HepG2 (cell line): Measurements from ENCODE around the gene KRTAP12-1. TPM values are rescaled to one million over a fixed set of nuclear protein-coding genes. Genes with fewer than 3 reads are reported as not detected.

Experiments
- GTF2F1 ChIP-seq: fragments of 150-350 bp; IDR thresholded peaks from 2 replicates; pipeline ENCODE4 v1.6.1; 2014; ENCODE audit warnings: low read length
- PHF21A ChIP-seq: sonication (generic); formaldehyde crosslinking; IDR thresholded peaks from 2 replicates; pipeline ENCODE4 v1.5.0; 2020; ENCODE audit warnings: mild to moderate bottlenecking, missing genetic modification reagents
- RAD21 ChIP-seq: fragments of 450-650 bp; formaldehyde crosslinking; IDR thresholded peaks from 2 replicates; pipeline ENCODE4 v1.5.0; 2020; ENCODE audit warnings: mild to moderate bottlenecking
- RBM22 ChIP-seq: fragments of 200-400 bp; formaldehyde crosslinking; optimal IDR thresholded peaks from 2 replicates; pipeline ENCODE3; 2017; ENCODE audit warnings: mild to moderate bottlenecking, low read length, moderate library complexity
- ZFX ChIP-seq: sonication (generic); formaldehyde crosslinking; IDR thresholded peaks from 2 replicates; pipeline ENCODE4 v1.4.0; 2020; ENCODE audit warnings: mild to moderate bottlenecking, low read depth, missing genetic modification reagents, moderate library complexity
- ZNF224 ChIP-seq: sonication (generic); formaldehyde crosslinking; IDR thresholded peaks from 2 replicates; pipeline ENCODE4 v1.5.0; 2020; ENCODE audit warnings: mild to moderate bottlenecking, missing genetic modification reagents
- ZNF235 ChIP-seq: sonication (generic); formaldehyde crosslinking; IDR thresholded peaks from 2 replicates; pipeline ENCODE4 v1.8.1; 2023; ENCODE audit warnings: mild to moderate bottlenecking, missing genetic modification reagents, borderline replicate concordance
- ZNF567 ChIP-seq: sonication (generic); formaldehyde crosslinking; IDR thresholded peaks from 2 replicates; pipeline ENCODE4 v1.8.1; 2023; ENCODE audit warnings: mild to moderate bottlenecking, missing genetic modification reagents, borderline replicate concordance
- ZNF652 ChIP-seq: IDR thresholded peaks from 2 replicates; pipeline ENCODE4 v1.6.1; 2016; ENCODE audit warnings: low read depth, borderline replicate concordance
- polyA plus RNA-seq, 8 experiments: library from polyadenylated mRNA; depleted of rRNA in 3 of 8; stranded (reverse) in 7 of 8; unstranded in 1 of 8; fragments of >200 nt; fragmentation: Illumina TruSeq in 4 of 8; extraction: Trizol in 4 of 8; gene quantifications; 2 replicates each; pipeline versions ENCODE4 v1.2.1 to v1.2.3, GENCODE V29; 2011 to 2016; ENCODE audit warnings: low read depth in 4 of 8, missing spikeins in 1 of 8, mixed read lengths in 1 of 8; ENCODE audit not compliant: insufficient read depth in 1 of 8
- total RNA-seq, 5 experiments: library from RNA; depleted of rRNA; stranded (reverse); fragments of >200 nt; fragmentation: Illumina TruSeq; extraction: Trizol; gene quantifications; 2 replicates each; pipeline ENCODE4 v1.2.3, GENCODE V29; 2016; ENCODE audit warnings: low read depth in 1 of 5
- TF ChIP-seq, protein P1 (sequence below): IDR thresholded peaks from 2 replicates; pipeline ENCODE4 v1.6.1; 2016; ENCODE audit warnings: missing biosample characterization, missing genetic modification reagents, low read depth
- TF ChIP-seq, protein P2 (sequence below): IDR thresholded peaks from 2 replicates; pipeline ENCODE4 v1.6.1; 2018; ENCODE audit warnings: missing genetic modification reagents
- TF ChIP-seq, protein P3 (sequence below): sonication (generic); formaldehyde crosslinking; IDR thresholded peaks from 2 replicates; pipeline ENCODE4 v1.5.1; 2020; ENCODE audit warnings: missing genetic modification reagents, mild to moderate bottlenecking, borderline replicate concordance
- TF ChIP-seq, protein P4 (sequence below): sonication (generic); formaldehyde crosslinking; IDR thresholded peaks from 2 replicates; pipeline ENCODE4 v1.9.0; 2021; ENCODE audit warnings: missing genetic modification reagents, borderline replicate concordance
- TF ChIP-seq, protein P5 (sequence below): sonication (generic); formaldehyde crosslinking; IDR thresholded peaks from 2 replicates; pipeline ENCODE4 v1.4.0; 2020; ENCODE audit warnings: missing genetic modification reagents, borderline replicate concordance
- TF ChIP-seq, protein P6 (sequence below): sonication (generic); formaldehyde crosslinking; IDR thresholded peaks from 2 replicates; pipeline ENCODE4 v1.4.0; 2020; ENCODE audit warnings: missing genetic modification reagents, borderline replicate concordance

KRTAP12-1 gene
- total and polyA plus RNA-seq, 2 of the 13 experiments (the other 11 are each of a cell fraction or from before 2014, with no cell fraction given): not detected

DNA sequence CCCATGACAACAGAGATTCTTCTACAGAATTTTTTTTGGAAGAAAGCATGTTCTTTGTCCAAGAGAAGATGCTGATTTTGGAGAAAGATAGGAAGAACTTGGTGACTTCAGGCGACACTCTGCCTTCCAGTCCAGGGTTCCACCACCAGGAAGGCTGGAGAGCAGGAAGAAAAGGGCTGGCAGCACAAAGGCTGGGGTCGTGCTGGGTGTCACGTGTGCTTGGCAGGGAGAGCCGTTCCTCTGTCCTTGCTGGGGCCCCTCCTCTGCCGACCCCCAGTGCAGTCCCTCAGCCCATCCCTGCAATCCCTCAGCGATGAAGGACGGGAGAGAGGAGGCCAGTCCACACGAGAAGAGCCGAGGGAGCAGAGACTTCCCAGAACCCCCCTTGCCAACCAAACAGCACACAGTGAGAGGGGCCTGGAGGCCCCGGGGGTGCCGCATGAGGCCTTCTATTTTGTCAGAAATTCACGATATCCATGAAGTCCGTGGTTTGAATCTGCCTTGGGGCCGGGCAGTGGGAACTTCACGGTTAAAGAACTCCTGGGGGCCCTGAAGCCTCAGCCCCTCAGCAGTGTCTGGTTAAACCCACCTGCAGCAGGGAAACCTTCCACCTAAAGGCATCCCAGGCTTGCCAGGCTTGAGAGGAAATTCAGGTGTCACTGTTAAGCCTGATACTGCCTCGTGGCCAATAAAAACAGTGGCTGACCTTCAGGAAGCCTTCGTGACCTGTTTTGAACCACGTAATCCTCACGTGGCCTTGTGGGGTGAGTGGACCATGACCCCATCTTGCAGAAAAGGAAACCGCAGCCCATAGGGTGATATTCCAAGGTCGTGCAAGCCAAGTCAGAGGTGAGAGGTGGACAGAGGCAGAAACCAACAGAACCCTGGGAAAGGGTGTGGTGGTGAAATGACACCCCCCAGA, 18.4 kb upstream of the KRTAP12-1 start (continued):
- TF ChIP-seq, protein P1, sequence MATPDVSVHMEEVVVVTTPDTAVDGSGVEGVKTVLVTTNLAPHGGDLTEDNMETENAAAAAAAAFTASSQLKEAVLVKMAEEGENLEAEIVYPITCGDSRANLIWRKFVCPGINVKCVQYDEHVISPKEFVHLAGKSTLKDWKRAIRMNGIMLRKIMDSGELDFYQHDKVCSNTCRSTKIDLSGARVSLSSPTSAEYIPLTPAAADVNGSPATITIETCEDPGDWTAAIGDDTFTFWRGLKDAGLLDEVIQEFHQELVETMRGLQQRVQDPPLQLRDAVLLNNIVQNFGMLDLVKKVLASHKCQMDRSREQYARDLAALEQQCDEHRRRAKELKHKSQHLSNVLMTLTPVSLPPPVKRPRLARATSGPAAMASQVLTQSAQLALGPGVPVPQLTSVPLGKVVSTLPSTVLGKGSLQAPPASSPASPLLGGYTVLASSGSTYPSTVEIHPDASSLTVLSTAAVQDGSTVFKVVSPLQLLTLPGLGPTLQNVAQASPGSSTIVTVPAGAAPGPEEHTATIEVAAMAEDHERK (CRISPR knock-in tag): no peak
- TF ChIP-seq, protein P2, sequence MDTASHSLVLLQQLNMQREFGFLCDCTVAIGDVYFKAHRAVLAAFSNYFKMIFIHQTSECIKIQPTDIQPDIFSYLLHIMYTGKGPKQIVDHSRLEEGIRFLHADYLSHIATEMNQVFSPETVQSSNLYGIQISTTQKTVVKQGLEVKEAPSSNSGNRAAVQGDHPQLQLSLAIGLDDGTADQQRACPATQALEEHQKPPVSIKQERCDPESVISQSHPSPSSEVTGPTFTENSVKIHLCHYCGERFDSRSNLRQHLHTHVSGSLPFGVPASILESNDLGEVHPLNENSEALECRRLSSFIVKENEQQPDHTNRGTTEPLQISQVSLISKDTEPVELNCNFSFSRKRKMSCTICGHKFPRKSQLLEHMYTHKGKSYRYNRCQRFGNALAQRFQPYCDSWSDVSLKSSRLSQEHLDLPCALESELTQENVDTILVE (CRISPR knock-in tag): no peak
- 0 out of 2 replicates have a peak, but pooled peaks have one; percentile 40 for TF ChIP-seq PHF21A (CRISPR knock-in tag)
- no peak for TF ChIP-seq GTF2F1
- no peak for TF ChIP-seq ZNF567 (CRISPR knock-in tag)
- TF ChIP-seq RAD21 (CRISPR knock-in tag): no peak
- TF ChIP-seq RBM22: no peak
- TF ChIP-seq, protein P3, sequence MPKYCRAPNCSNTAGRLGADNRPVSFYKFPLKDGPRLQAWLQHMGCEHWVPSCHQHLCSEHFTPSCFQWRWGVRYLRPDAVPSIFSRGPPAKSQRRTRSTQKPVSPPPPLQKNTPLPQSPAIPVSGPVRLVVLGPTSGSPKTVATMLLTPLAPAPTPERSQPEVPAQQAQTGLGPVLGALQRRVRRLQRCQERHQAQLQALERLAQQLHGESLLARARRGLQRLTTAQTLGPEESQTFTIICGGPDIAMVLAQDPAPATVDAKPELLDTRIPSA (CRISPR knock-in tag): no peak
- no peak for TF ChIP-seq ZNF235
- TF ChIP-seq, protein P4, sequence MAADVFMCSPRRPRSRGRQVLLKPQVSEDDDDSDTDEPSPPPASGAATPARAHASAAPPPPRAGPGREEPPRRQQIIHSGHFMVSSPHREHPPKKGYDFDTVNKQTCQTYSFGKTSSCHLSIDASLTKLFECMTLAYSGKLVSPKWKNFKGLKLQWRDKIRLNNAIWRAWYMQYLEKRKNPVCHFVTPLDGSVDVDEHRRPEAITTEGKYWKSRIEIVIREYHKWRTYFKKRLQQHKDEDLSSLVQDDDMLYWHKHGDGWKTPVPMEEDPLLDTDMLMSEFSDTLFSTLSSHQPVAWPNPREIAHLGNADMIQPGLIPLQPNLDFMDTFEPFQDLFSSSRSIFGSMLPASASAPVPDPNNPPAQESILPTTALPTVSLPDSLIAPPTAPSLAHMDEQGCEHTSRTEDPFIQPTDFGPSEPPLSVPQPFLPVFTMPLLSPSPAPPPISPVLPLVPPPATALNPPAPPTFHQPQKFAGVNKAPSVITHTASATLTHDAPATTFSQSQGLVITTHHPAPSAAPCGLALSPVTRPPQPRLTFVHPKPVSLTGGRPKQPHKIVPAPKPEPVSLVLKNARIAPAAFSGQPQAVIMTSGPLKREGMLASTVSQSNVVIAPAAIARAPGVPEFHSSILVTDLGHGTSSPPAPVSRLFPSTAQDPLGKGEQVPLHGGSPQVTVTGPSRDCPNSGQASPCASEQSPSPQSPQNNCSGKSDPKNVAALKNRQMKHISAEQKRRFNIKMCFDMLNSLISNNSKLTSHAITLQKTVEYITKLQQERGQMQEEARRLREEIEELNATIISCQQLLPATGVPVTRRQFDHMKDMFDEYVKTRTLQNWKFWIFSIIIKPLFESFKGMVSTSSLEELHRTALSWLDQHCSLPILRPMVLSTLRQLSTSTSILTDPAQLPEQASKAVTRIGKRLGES (CRISPR knock-in tag): no peak
- 0 out of 2 replicates have a peak, but pooled peaks have one; percentile 23 for TF ChIP-seq ZNF652 (CRISPR knock-in tag)
- TF ChIP-seq, protein P5, sequence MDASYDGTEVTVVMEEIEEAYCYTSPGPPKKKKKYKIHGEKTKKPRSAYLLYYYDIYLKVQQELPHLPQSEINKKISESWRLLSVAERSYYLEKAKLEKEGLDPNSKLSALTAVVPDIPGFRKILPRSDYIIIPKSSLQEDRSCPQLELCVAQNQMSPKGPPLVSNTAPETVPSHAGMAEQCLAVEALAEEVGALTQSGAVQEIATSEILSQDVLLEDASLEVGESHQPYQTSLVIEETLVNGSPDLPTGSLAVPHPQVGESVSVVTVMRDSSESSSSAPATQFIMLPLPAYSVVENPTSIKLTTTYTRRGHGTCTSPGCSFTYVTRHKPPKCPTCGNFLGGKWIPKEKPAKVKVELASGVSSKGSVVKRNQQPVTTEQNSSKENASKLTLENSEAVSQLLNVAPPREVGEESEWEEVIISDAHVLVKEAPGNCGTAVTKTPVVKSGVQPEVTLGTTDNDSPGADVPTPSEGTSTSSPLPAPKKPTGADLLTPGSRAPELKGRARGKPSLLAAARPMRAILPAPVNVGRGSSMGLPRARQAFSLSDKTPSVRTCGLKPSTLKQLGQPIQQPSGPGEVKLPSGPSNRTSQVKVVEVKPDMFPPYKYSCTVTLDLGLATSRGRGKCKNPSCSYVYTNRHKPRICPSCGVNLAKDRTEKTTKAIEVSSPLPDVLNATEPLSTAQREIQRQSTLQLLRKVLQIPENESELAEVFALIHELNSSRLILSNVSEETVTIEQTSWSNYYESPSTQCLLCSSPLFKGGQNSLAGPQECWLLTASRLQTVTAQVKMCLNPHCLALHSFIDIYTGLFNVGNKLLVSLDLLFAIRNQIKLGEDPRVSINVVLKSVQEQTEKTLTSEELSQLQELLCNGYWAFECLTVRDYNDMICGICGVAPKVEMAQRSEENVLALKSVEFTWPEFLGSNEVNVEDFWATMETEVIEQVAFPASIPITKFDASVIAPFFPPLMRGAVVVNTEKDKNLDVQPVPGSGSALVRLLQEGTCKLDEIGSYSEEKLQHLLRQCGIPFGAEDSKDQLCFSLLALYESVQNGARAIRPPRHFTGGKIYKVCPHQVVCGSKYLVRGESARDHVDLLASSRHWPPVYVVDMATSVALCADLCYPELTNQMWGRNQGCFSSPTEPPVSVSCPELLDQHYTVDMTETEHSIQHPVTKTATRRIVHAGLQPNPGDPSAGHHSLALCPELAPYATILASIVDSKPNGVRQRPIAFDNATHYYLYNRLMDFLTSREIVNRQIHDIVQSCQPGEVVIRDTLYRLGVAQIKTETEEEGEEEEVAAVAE (CRISPR knock-in tag): no peak
- TF ChIP-seq ZFX (CRISPR knock-in tag): peak; percentile 66
- TF ChIP-seq, protein P6, sequence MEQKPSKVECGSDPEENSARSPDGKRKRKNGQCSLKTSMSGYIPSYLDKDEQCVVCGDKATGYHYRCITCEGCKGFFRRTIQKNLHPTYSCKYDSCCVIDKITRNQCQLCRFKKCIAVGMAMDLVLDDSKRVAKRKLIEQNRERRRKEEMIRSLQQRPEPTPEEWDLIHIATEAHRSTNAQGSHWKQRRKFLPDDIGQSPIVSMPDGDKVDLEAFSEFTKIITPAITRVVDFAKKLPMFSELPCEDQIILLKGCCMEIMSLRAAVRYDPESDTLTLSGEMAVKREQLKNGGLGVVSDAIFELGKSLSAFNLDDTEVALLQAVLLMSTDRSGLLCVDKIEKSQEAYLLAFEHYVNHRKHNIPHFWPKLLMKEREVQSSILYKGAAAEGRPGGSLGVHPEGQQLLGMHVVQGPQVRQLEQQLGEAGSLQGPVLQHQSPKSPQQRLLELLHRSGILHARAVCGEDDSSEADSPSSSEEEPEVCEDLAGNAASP (CRISPR knock-in tag): peak; percentile 87; the same call in 1 of the 2 replicates
- no peak for TF ChIP-seq ZNF224 (CRISPR knock-in tag)
